GM19351 (cell line): ENCODE measurements around the gene DYNLRB1.

Experiments
- ATAC-seq: cut with Tn5 transposase; IDR thresholded peaks from one replicate; pipeline ENCODE4 v1.9.1; 2021; ENCODE audit warnings: mild to moderate bottlenecking, moderate library complexity; ENCODE audit not compliant: unreplicated experiment

Gene DYNLRB1

DNA sequence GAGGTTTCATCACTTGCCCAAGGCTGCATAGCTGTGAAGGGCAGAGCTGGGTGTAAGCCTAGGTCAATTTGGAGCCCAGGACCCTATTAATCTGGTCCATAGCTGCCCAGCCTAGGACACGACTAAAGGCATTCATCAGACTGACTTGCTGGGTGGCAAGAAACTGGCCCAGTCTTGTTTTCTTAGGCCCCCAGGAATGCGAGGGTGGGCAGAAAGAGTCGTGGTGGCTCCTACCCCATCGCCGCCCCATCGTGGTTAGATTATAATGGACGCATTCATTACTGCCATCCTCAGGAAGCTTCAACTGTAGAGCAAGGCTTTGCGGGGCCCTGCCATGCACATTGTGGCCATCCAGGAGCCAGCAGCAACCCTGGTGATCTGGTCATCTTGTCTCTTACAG is 16.1 kb downstream of the DYNLRB1 start:
- no peak for ATAC-seq

DNA sequence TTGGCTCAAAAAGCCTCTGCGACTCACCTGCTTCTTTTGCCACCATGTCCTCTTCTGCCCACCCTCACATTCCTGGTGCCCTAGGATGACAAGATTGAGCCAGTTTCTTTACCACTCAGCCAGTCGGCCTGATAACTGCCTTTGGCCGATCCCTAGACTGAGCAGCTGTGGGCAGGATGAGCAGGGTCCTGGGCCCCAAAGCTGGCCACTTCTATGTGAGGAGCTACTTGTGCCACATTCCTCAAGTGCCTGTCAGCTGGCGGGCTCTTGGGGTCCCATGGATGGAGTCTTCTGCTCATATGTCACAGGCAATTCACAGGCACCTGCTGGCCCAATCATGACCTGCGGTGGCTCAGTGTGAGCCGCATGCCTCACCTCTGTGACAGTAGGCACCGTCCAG is 16.5 kb downstream of the DYNLRB1 start:
- no peak for ATAC-seq

DNA sequence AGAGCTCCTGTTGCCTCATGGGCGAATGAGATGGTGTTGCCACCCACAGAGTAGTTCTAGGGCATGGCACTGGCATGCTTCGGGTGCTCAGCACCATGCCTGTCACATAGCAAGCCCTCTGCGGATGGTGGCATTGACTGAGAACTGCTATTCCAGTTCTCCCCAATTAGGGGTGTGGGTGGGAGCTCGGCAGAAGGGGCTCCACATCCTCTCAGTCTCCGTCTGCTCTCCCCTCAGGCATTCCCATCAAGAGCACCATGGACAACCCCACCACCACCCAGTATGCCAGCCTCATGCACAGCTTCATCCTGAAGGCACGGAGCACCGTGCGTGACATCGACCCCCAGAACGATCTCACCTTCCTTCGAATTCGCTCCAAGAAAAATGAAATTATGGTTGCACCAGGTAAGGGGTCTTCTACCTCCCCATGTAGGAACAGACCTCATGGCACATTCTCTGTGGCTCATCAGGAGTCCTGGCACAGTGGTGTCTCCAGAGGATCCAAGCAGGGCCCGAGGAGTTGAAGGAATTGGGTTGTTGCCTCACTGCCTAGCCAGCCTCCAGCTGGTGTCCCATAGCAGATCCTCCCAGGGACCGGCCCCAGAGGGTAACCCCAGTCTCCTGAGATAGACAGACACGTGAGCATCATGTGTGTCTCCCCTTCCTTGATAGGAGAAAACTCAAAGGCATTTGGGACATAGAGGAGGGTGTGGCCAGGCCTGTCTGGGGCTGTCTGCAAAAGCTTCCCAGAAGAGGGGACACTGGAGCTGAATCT is 18.4 kb downstream of the DYNLRB1 start:
- ATAC-seq: no peak

DNA sequence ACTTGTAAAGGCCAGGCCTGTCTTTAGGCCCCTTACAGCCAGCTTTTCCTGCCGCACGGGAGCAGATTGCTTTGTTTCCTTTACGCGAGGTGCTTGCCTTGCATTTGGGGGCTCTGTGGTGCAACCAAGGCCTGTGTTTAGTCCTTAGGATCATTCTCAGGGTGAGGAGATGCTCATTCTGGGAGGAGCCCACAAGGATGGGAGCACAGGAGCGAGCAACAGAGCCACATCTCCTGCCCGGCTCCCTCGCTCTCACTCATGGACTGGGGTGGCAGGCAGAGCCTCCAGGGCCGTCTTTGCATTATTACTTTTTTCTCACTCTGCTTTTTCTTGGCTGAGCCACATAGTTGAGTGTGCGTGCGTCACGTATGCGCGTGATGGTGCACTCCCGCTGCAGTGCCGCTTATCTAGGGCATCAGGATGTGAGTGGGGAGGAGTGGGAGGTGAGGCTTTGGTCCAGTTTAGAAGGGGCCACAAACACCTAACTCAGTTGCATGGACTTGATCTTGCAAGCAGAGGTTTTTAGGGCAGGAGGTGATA is 19.1 kb downstream of the DYNLRB1 start:
- no peak for ATAC-seq

GRCh38 chr20:34535857-34536256 is 19.6 kb downstream of the DYNLRB1 start:
- no peak for ATAC-seq

GRCh38 chr20:34536798-34537394 is 20.7 kb downstream of the DYNLRB1 start:
- ATAC-seq: no peak

GRCh38 chr20:34537651-34538050 is 21.4 kb downstream of the DYNLRB1 start:
- no peak for ATAC-seq

GRCh38 chr20:34538671-34539123 is 22.5 kb downstream of the DYNLRB1 start:
- no peak for ATAC-seq

DNA sequence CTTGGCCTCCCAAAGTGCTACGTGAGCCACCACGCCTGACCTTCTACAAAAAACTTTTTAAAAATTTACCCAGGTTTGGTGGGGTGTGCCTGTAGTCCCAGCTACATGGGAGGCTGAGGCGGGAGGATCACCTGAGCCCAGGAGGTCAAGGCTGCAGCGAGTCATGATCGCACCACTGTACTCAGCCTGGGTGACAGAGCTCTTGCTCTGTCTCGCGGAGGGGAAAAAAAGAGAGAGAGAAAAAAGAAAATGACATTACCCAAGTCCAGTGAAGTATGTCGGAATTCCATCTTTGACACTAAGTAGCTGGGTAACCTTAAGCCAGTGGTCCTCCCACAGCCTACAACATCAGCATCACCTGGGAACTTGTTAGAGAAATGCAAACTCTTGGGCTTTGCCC is 23.5 kb downstream of the DYNLRB1 start:
- no peak for ATAC-seq

- ATAC-seq: no peak
Observed at GRCh38 chr20:34540596-34541263, 24.5 kb downstream of the DYNLRB1 start.

DNA sequence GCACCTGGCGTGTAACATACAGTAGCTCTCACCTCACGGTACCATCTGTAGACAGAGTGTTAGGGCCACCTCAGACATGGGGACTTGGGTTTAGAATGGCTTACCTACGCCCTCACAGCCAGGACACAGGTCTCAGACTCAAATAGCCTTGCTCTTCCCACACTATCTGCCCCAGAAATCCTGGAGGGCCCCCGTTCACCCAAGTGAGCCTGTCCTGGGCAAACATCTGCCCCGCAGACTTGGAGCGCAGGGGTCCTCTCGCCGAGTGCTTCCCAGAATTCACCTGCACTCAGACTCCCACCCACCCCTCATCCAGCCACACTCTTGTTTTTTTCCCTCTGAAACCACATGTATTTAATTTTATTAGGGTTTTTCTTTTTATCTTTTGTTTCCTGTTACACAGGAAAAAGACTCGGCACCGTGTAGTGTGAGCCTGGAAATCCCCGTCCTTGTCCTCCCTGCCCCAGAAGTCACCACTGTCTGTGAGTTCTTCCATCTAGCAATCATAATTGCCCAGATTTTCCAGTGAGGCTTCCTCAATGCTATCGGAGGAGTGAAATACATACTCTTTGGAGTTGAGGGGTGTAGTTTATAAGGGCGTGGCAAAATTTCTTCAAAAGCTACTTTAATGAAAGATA is 25.2 kb downstream of the DYNLRB1 start:
- ATAC-seq: no peak

- no peak for ATAC-seq
Observed at GRCh38 chr20:34541917-34542316, 25.7 kb downstream of the DYNLRB1 start.

DNA sequence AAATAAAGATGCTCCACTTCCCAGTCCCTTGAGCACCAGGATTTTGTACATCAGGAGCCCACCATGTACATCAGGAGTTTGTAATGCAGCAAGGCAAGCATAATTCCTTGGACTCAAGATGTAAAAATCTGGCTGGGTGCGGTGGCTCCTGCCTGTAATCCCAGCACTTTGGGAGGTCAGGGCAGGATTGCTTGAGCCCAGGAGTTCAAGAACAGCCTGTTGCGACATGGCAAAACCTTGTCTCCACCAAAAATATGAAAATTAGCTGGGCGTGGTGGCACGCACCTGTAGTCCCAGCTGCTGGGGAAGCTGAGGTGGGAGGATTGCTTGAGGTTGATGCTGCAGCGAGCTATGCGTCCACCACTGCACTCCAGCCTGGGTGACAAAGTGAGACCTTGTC is 26.2 kb downstream of the DYNLRB1 start:
- ATAC-seq: no peak

DNA sequence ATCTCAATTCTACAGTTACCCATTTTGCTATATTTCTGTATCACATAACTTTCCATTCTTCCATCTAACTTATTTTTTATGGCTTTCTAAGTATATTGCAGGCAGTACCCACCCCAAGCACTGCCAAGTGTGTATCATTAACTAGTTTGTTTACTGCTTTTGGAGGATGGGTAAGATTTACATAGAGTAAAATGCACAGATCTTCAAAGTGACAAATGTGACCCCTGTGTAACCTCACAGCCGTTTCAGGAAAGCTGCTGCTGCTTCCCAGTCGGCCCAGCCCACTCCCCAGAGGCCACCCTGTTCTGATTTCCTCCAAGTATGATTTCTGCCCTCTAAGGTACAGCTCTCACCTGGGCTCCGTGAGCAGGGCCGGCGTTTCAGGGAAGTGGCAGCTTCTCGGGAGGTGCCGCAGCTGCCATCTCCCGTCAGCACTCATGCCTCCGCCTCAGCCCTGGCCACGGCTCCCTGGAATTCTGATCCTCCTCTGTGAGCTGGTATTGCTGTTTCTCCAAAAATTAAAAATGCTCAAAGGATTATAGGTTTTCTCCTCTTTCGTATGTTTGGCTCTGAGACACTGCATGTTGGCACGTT is 27.3 kb downstream of the DYNLRB1 start:
- no peak for ATAC-seq

GRCh38 chr20:34544109-34544796 is 28.0 kb downstream of the DYNLRB1 start:
- ATAC-seq: no peak

- ATAC-seq: no peak
Observed at GRCh38 chr20:34546751-34547181, 30.5 kb downstream of the DYNLRB1 start.

GRCh38 chr20:34547844-34548613 is 31.8 kb downstream of the DYNLRB1 start:
- no peak for ATAC-seq

- ATAC-seq: no peak
Observed at GRCh38 chr20:34549291-34549928, 33.2 kb downstream of the DYNLRB1 start.

DNA sequence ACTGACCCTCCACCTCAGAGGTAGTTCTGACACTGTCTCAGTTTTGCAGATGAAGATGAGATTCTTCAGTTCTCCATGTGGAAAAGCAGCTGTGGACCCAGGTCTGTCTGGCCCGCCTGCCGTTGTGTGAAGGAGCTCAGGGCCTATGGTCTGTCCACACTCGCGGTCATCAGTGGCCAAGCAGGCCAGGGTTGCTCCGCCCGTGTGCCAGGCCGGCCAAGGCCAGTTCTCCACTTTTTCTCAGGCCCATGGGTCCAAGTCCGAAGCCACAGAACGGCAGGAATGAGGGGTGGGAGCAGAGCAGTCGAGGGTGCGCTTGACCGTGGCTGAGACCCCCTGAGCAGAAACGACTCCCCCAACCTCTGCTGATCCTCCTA is 33.7 kb downstream of the DYNLRB1 start:
- ATAC-seq: no peak
